ENCODE data around the gene SKAP1. TPM values are rescaled to one million over a fixed set of nuclear protein-coding genes. Genes with fewer than 3 reads are reported as not detected.

The SKAP1 gene
- total and polyA plus RNA-seq, 2 of the 13 experiments (the other 11 are each of a cell fraction or from before 2014, with no cell fraction given), result 0.21 TPM; not detected in 1

DNA sequence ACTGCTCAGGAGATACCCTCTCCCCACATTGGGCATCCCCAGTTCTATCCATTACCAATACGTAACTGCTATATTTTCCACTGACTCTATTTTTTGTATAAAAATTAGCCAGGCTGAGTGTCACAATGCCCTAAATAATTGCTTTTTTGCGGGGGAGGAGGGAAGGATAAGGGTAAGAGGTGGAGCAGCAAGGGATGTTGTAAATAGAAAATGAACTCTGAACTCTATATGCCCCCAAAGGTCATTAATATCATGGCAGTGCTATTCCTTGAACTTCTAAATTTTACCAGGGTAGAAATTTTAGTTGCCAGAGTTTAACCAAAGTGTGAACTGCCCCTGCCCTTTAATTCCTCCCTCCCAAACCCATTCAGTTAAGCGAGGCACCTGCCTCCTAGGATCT, 118.7 kb downstream of the SKAP1 start:
- intact Hi-C loops (cut with micrococcal nuclease; ENCODE audit: unreplicated experiment), result no loop called here
- no peak overlapping the region for H2AFZ ChIP-seq (ENCODE audit: low read length)
- no TSS peak for BruUV-seq (replicated peaks)
- in situ Hi-C loops (cut with HindIII; ENCODE audit: extremely low pct_ligation_motif_present, low pct_unique_long_range_greater_than_20kb), result no loop called here
- no peak overlapping the region for H3K4me3 ChIP-seq (replicated peaks in 1 of 3; ENCODE audit: insufficient read depth in 1 of 3, low read depth in 2 of 3, low read length in 3 of 3)
- 9% methylated on average over 3 of the region's 3 CpGs for WGBS (ENCODE audit: low lambda C conversion rate)
- H3K9me3 ChIP-seq (ENCODE audit: low read length), result no peaks in the 10 kb centered on the region
- ChIA-PET POLR2A (no interaction called here), CTCF (ENCODE audit: low intra/inter-chr PET ratio, low total read pairs) (no interaction called here)
- no peak for TF ChIP-seq SMC3 (IDR thresholded peaks at IDR 0.05; ENCODE audit: low read length)
- TF ChIP-seq, protein P1, sequence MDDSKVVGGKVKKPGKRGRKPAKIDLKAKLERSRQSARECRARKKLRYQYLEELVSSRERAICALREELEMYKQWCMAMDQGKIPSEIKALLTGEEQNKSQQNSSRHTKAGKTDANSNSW (CRISPR knock-in tag; IDR thresholded peaks at IDR 0.05; ENCODE audit: borderline replicate concordance), result no peak
- no peak for DNase-seq (ENCODE audit: low spot score)
- H3K36me3 ChIP-seq (replicated peaks in 1 of 2; ENCODE audit: control insufficient read depth in 1 of 2, insufficient read depth in 2 of 2, low read length in 2 of 2), result no peaks in the 10 kb centered on the region
- ATAC-seq, result no peak
- FAIRE-seq, result no peak
- H3K27me3 ChIP-seq (ENCODE audit: control insufficient read depth in 1 of 2, insufficient read depth in 2 of 2, low read length in 2 of 2), result peaks cover 0 to 8% of the 10 kb centered on the region in 2 experiments; a peak in 2 of 5 replicates
- H3K4me2 ChIP-seq (ENCODE audit: low read depth, low read length), result no peak overlapping the region
- peaks cover 8% of the 10 kb centered on the region for H3K4me1 ChIP-seq (ENCODE audit: insufficient read depth, low read length)
- H3K79me2 ChIP-seq (ENCODE audit: insufficient read depth, low read length), result no peaks in the 10 kb centered on the region
- H4K20me1 ChIP-seq (ENCODE audit: insufficient read depth, low read length), result no peaks in the 10 kb centered on the region
- no peak overlapping the region for H3K27ac ChIP-seq (ENCODE audit: extremely low read length, insufficient read depth, low read length)
- H3K9ac ChIP-seq (ENCODE audit: insufficient read depth, low read depth, low read length), result no peak overlapping the region

GRCh38 chr17:48310748-48311213, 119.2 kb downstream of the SKAP1 start:
- intact Hi-C loops (cut with micrococcal nuclease; ENCODE audit: unreplicated experiment), result no loop called here
- ChIA-PET CTCF (ENCODE audit: low intra/inter-chr PET ratio, low total read pairs) (no interaction called here), POLR2A (no interaction called here)
- peaks cover 0 to 8% of the 10 kb centered on the region in 2 experiments; a peak in 2 of 5 replicates for H3K27me3 ChIP-seq (ENCODE audit: control insufficient read depth in 1 of 2, insufficient read depth in 2 of 2, low read length in 2 of 2)
- H3K9ac ChIP-seq (ENCODE audit: insufficient read depth, low read depth, low read length), result no peak overlapping the region
- ATAC-seq (no peak), FAIRE-seq (no peak), DNase-seq (ENCODE audit: low spot score) (no peak)
- peaks cover 8% of the 10 kb centered on the region for H3K4me1 ChIP-seq (ENCODE audit: insufficient read depth, low read length)
- H2AFZ ChIP-seq (ENCODE audit: low read length), result no peak overlapping the region
- no peak overlapping the region for H3K4me2 ChIP-seq (ENCODE audit: low read depth, low read length)
- no peaks in the 10 kb centered on the region for H3K36me3 ChIP-seq (replicated peaks in 1 of 2; ENCODE audit: control insufficient read depth in 1 of 2, insufficient read depth in 2 of 2, low read length in 2 of 2)
- no TSS peak for BruUV-seq (replicated peaks)
- under 1% methylated on average over 16 of the region's 16 CpGs for WGBS (ENCODE audit: low lambda C conversion rate)
- H3K79me2 ChIP-seq (ENCODE audit: insufficient read depth, low read length), result no peaks in the 10 kb centered on the region
- H4K20me1 ChIP-seq (ENCODE audit: insufficient read depth, low read length), result no peaks in the 10 kb centered on the region
- H3K4me3 ChIP-seq (replicated peaks in 1 of 3; ENCODE audit: insufficient read depth in 1 of 3, low read depth in 2 of 3, low read length in 3 of 3), result no peak overlapping the region
- no peak for TF ChIP-seq NBN (conservative IDR thresholded peaks at IDR 0.05)
- TF ChIP-seq CEBPB (IDR thresholded peaks at IDR 0.05; ENCODE audit: borderline replicate concordance, low read depth, low read length), result 0 out of 2 replicates have a peak, but pooled peaks have one; percentile 37
- TF ChIP-seq CBX2 (IDR thresholded peaks at IDR 0.05; ENCODE audit: low read depth, low read length), result 0 out of 2 replicates have a peak, but pooled peaks have one; percentile 52
- TF ChIP-seq CBX2 (CRISPR knock-in tag; IDR thresholded peaks at IDR 0.05; ENCODE audit: low read depth), result no peak
- no peak overlapping the region for H3K27ac ChIP-seq (ENCODE audit: extremely low read length, insufficient read depth, low read length)
- H3K9me3 ChIP-seq (ENCODE audit: low read length), result no peaks in the 10 kb centered on the region
- in situ Hi-C loops (cut with HindIII; ENCODE audit: extremely low pct_ligation_motif_present, low pct_unique_long_range_greater_than_20kb), result no loop called here

All from HepG2 (cell line).